ENCODE measurements around the gene C19orf53.
"Not testable (repeated sequence)": the region's sequence is repeated elsewhere in the genome, so short reads cannot be mapped to it uniquely, and the experiment has no call there.

The C19orf53 gene

GRCh38 chr19:13768510-13768909, 5.7 kb upstream of the C19orf53 start:
- no peak for TF ChIP-seq CTCF (IDR thresholded peaks at IDR 0.05; ENCODE audit: low read depth, low read length, missing control alignments)
- DNase-seq (ENCODE audit: low read depth): no peak
- H3K4me3 ChIP-seq (ENCODE audit: low read depth, low read length): no peak overlapping the region
- in situ Hi-C loops (cut with HindIII; ENCODE audit: low sequenced_read_pairs): no loop called here

- in situ Hi-C loops (cut with HindIII; ENCODE audit: low sequenced_read_pairs): no loop called here
- no peak for TF ChIP-seq CTCF (IDR thresholded peaks at IDR 0.05; ENCODE audit: low read depth, low read length, missing control alignments)
Measured at GRCh38 chr19:13770013-13770635, 4.1 kb upstream of the C19orf53 start.

GRCh38 chr19:13778398-13778797, 4.1 kb downstream of the C19orf53 start:
- DNase-seq (ENCODE audit: low read depth): no peak
- H3K4me3 ChIP-seq (ENCODE audit: low read depth, low read length): no peak overlapping the region
- in situ Hi-C loops (cut with HindIII; ENCODE audit: low sequenced_read_pairs): no loop called here
- no peak for TF ChIP-seq CTCF (IDR thresholded peaks at IDR 0.05; ENCODE audit: low read depth, low read length, missing control alignments)

More at GRCh38 chr19:13770013-13770635, 4.1 kb upstream of the C19orf53 start:
- no peak overlapping the region for H3K4me3 ChIP-seq (ENCODE audit: low read depth, low read length)
- DNase-seq (ENCODE audit: low read depth): no peak

- no peak for DNase-seq (ENCODE audit: low read depth)
- TF ChIP-seq CTCF (IDR thresholded peaks at IDR 0.05; ENCODE audit: low read depth, low read length, missing control alignments): no peak
- in situ Hi-C loops (cut with HindIII; ENCODE audit: low sequenced_read_pairs): no loop called here
- no peak overlapping the region for H3K4me3 ChIP-seq (ENCODE audit: low read depth, low read length)
Measured at GRCh38 chr19:13778847-13779246, 4.6 kb downstream of the C19orf53 start.

GRCh38 chr19:13779794-13780193, 5.5 kb downstream of the C19orf53 start:
- in situ Hi-C loops (cut with HindIII; ENCODE audit: low sequenced_read_pairs); DNase-seq (ENCODE audit: low read depth): not testable (repeated sequence)

GRCh38 chr19:13781547-13781946, 7.3 kb downstream of the C19orf53 start:
- in situ Hi-C loops (cut with HindIII; ENCODE audit: low sequenced_read_pairs): no loop called here
- TF ChIP-seq CTCF (IDR thresholded peaks at IDR 0.05; ENCODE audit: low read depth, low read length, missing control alignments): no peak
- no peak overlapping the region for H3K4me3 ChIP-seq (ENCODE audit: low read depth, low read length)
- DNase-seq (ENCODE audit: low read depth): peak; percentile 45

More at GRCh38 chr19:13779794-13780193, 5.5 kb downstream of the C19orf53 start:
- H3K4me3 ChIP-seq (ENCODE audit: low read depth, low read length): not testable (repeated sequence)

GRCh38 chr19:13782537-13782936, 8.3 kb downstream of the C19orf53 start:
- in situ Hi-C loops (cut with HindIII; ENCODE audit: low sequenced_read_pairs): no loop called here

More at GRCh38 chr19:13782537-13782936, 8.3 kb downstream of the C19orf53 start:
- no peak overlapping the region for H3K4me3 ChIP-seq (ENCODE audit: low read depth, low read length)
- TF ChIP-seq CTCF (IDR thresholded peaks at IDR 0.05; ENCODE audit: low read depth, low read length, missing control alignments): no peak
- DNase-seq (ENCODE audit: low read depth): no peak
